Measurements from ENCODE around the gene ILRUN. TPM values are rescaled to one million over a fixed set of nuclear protein-coding genes. Genes with fewer than 3 reads are reported as not detected.
"Not testable (repeated sequence)": the region's sequence is repeated elsewhere in the genome, so short reads cannot be mapped to it uniquely, and the experiment has no call there.

Gene ILRUN
- total RNA-seq, 1 experiment from 2014 or later, result 64.6 TPM

DNA sequence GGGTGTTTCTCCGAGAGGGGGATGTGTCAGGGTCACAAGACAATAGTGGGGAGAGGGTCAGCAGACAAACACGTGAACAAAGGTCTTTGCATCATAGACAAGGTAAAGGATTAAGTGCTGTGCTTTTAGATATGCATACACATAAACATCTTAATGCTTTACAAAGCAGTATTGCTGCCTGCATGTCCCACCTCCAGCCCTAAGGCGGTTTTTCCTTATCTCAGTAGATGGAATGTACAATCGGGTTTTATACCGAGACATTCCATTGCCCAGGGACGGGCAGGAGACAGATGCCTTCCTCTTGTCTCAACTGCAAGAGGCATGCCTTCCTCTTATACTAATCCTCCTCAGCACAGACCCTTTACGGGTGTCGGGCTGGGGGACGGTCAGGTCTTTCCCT is 23.1 kb upstream of the ILRUN start:
- not testable (repeated sequence) for H2BK15ac ChIP-seq (ENCODE audit: low read depth, low read length); H2BK120ac ChIP-seq (ENCODE audit: low read depth, low read length, poor library complexity, severe bottlenecking); H3T11ph ChIP-seq (ENCODE audit: low read length); H2BK12ac ChIP-seq (ENCODE audit: insufficient read length, low read depth, low read length); H4K8ac ChIP-seq (replicated peaks; ENCODE audit: insufficient read length, low read depth, low read length); H4K5ac ChIP-seq (ENCODE audit: insufficient read length, low read depth, low read length); H3K27ac ChIP-seq (ENCODE audit: insufficient read length, low read depth, low read length); H3K9me3 Mint-ChIP-seq; H3K23me2 ChIP-seq (ENCODE audit: insufficient read length, low read depth, low read length, poor library complexity, severe bottlenecking); H2BK20ac ChIP-seq (ENCODE audit: low read depth, low read length, poor library complexity, severe bottlenecking); H3K4me1 ChIP-seq (ENCODE audit: insufficient read depth, low read length); H2AFZ ChIP-seq (ENCODE audit: low read length); H3K79me2 ChIP-seq (ENCODE audit: insufficient read depth, low read length); H4K91ac ChIP-seq (ENCODE audit: insufficient read length, low read depth, low read length); H3K14ac ChIP-seq (ENCODE audit: insufficient read depth, low read length); H3K23ac ChIP-seq (ENCODE audit: insufficient read length, low read depth, low read length); H3K4ac ChIP-seq (ENCODE audit: low read depth, low read length); H3K18ac ChIP-seq (ENCODE audit: insufficient read length, low read depth, low read length); H2AK5ac ChIP-seq (ENCODE audit: insufficient read length, low read length); H3K9ac ChIP-seq (ENCODE audit: extremely low read depth, insufficient read length, low read length); H3K36me3 Mint-ChIP-seq (ENCODE audit: insufficient read depth in 1 of 3, low read depth in 3 of 3); H3K79me1 ChIP-seq (ENCODE audit: insufficient read depth, low read depth, low read length, poor library complexity, severe bottlenecking); DNase-seq; H2BK5ac ChIP-seq (ENCODE audit: insufficient read length, low read length); H3K27me3 ChIP-seq (ENCODE audit: insufficient read depth, low read length); H3K9me3 ChIP-seq (ENCODE audit: control insufficient read depth, low read depth, low read length); H3K56ac ChIP-seq (ENCODE audit: insufficient read length, low read depth, low read length); H3K27me3 Mint-ChIP-seq (ENCODE audit: low read depth); H4K20me1 ChIP-seq (ENCODE audit: control insufficient read depth, insufficient read depth, insufficient read length); H3K4me2 ChIP-seq (ENCODE audit: insufficient read depth, insufficient read length, low read length)
- no CpG with 5 or more reads among the region's 9 CpGs for WGBS (ENCODE audit: extremely low coverage, insufficient read length, low lambda C conversion rate)
- H3K4me1 Mint-ChIP-seq, result peaks cover 20 to 30% of the 10 kb centered on the region in 2 experiments
- peak overlapping the region; percentile 54 to 76 for H3K4me3 Mint-ChIP-seq
- peak overlapping the region in 2 of 3 experiments; percentile 92 to 97; a peak in 4 of 7 replicates for H3K27ac Mint-ChIP-seq
